Ureter (tissue), 1 donor: ENCODE results near the gene SLMAP. TPM values are rescaled to one million over a fixed set of nuclear protein-coding genes. Genes with fewer than 3 reads are reported as not detected.

Source experiments
- DNase-seq: peaks from one replicate; pipeline ENCODE4 v3.0.0-alpha.2; 2020; ENCODE audit warnings: low spot score
- total RNA-seq: library from RNA; stranded (reverse); gene quantifications from one replicate; pipeline ENCODE4 v1.2.4, GENCODE V29; 2023
- donor health status: DM: yes; HTN: yes; CAD: no.

The SLMAP gene, protein sequence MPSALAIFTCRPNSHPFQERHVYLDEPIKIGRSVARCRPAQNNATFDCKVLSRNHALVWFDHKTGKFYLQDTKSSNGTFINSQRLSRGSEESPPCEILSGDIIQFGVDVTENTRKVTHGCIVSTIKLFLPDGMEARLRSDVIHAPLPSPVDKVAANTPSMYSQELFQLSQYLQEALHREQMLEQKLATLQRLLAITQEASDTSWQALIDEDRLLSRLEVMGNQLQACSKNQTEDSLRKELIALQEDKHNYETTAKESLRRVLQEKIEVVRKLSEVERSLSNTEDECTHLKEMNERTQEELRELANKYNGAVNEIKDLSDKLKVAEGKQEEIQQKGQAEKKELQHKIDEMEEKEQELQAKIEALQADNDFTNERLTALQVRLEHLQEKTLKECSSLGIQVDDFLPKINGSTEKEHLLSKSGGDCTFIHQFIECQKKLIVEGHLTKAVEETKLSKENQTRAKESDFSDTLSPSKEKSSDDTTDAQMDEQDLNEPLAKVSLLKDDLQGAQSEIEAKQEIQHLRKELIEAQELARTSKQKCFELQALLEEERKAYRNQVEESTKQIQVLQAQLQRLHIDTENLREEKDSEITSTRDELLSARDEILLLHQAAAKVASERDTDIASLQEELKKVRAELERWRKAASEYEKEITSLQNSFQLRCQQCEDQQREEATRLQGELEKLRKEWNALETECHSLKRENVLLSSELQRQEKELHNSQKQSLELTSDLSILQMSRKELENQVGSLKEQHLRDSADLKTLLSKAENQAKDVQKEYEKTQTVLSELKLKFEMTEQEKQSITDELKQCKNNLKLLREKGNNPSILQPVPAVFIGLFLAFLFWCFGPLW
- 159 TPM for total RNA-seq

DNA sequence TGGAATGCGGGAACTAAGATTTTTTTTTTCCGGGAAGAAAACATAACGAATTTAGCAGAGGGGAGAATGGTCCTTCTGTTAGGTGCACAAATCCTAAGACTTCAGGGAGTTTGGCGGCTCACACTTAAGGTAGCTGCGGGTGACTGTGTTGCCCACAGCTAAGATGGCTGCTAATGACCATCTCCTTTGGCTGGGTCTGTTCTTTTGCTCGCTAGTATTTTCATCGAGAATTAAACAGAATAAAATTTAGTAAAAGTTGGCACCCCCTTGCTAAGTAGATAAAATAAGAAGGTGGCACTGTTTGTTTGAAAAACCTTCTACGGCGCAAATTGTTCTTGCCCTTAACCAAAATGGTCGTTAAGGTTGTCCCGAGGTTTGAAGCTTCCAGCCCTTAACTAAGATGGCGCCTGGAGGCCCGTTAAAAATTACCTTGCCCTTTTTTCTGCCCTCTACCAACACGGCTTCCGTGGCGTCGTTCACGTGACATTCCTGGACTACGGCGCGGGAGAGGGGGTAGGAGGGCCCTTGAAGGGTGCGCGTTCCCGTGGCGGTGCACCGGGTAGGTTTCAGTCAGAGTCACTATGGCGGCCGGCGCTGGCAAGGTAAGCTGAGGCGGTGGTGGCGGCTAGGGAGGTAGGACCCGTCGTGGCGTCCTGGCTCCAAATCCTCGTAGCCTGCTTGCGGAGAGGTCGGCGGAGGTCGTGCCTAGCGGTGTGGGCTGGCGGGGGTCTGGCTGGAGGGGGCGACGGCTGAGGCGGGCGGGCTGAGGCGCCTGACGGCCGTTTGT is at the start of gene SLMAP:
Gene SLMAP (plus strand): TSS at position 569 of the 787 bp plus-strand sequence. CDS start 1,343 bp downstream, outside the sequence.
- DNase-seq: peak; percentile 98

DNA sequence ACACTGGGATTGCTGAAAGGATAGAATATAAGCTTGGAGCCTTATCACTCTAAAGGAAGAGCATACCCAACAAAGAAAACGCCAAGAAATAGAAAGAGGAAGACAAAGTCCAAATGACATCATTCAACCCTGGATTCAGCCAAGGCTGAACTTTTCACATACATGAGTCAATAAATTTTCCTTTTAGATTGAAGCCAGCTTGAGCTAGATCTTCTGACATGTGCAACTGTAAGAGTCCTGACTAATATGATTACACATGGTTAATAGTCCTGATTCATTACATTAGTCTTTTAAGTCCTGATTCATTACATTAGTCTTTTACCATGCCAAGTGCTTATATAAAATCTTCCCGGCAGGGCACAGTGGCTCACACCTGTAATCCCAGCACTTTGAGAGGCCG is 49.6 kb upstream of the SLMAP start:
- no peak for DNase-seq

DNA sequence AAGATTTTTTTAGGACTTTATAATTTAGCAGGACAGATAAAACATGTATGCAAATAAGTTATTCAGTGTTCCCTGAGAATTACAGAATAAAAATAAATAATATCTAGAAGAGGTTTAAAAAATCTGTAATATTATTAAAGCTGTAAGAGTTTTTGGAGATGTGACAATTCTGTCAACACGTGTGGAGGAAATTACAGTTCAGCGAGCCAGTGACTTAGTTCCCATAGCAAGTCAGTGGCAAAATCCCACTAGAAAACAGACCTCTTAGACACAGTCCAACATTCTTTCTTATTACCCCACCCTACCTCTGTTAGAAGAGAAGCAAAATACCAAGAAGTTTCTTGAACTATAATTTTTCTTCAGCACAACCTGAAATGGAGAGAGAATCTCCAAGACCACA is 47.1 kb upstream of the SLMAP start:
- no peak for DNase-seq

DNA sequence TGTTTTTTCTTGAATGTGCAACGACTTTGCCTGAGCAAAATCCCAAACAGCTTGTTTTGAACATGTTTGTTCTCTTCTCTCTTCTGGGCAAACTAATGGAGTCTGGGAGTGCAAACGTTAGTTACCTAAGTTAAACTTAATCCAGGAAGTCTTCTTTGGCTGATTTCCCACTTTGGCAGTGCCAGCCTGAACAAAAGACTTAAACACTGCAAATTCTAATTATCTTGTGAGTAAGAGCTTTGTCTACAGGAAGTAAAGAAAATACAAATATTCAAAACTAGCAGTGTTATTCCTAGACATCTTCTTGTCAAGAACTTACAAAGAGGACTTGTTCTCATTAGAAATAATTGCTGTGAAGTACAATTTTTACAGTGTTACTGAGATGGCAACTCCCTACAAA is 46.5 kb upstream of the SLMAP start:
- DNase-seq: no peak

DNA sequence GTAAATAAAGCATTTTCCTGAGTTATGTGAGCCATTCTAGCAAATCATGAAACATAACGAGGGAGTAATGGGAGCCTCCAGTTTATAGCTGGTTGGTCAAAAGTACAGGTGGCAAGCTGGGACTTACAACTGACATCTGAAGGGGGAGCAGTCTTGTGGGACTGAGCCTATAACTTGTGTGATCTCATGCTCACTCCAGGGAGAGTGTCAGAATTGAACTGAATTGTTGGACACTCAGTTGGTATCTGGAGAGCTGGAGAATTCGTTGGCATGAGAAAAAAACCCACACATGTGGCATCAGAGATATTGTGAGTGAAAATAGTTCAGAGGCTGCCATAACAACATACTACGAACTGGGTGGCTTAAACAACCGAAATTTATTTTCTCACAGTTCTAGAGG is 40.4 kb upstream of the SLMAP start:
- DNase-seq: no peak

DNA sequence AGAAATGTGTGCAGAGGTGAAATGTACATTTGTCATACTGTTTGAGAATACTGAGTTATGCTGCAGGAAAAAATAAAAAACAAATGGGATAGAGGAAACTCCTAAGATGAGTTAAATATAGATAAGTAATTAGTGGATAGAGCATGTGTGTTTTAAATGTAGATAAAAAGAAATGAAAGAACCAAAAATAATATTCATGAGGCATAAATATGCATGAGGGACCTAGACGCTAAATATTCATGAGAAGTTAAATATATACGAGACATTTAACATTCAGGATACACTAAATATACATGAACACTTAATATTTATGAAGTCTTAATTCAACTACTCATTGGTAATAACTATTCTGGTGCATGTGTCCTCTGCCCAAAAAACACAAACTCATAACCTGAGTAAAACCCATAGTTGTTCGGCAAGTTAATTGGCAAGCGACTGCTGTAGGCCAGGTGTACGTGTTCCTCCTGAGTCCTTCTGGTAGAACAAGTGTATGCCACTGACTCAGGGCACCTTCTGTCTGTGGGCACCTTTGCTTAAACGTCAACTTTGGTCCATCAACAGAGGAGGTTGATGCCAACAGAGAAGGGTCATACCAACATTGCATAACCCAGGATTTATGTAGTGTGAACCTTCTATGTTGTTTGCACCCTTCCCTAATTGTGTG is 38.8 kb upstream of the SLMAP start:
- DNase-seq: no peak

DNA sequence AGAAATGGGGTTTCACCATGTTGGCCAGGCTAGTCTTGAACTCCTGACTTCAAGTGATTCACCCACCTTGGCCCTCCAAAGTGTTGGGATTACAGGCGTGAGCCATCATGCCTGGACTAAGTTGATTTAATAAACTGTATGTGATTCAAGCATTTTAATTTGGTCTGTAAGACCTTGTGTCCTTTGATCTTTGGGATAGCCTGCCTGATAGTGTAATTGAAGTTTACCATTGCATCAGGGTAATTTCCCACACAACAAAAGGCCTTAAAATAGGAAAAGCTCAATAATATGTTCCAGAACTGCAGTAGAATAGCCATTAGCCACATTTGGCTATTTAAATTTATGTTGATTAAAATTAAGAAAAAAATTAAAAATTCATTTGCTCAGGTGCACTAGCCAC is 38.0 kb upstream of the SLMAP start:
- no peak for DNase-seq

DNA sequence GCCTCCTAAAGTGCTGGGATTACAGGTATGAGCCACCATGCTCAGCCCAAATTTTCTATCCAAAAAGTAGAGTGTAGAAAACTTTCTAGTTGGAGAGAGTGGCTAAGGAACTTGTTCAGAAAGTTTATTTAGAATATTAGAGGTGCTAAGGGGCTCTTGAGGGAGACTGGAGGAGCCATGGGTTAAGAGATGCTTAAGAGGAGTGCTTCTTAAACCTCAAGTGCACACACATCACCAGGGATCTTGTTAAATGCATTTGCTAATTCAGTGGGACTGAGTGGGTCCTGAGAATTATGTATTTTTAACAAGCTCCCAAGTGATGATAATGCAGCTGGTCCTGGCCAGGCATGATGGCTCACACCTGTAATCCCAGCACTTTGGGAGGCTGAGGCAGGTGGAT is 29.7 kb upstream of the SLMAP start:
- no peak for DNase-seq

DNA sequence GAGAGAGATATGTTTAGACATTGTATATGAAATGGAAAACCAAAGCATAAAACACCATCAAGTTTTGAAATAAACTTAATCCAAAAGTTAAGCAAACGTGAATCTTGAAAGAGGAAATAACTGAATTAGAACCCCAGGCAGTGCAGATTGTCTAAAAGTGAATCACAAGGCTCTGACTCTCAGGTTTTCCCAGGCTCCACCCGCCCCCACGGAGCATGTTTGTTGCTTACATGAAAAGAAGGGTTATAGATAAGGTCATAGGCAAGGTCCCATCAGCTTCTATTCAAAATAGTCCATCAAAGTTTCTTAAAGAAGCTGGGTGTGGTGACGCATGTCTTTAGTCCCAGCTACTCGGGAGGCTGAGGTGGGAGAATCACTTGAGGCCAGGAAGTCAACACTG is 29.0 kb upstream of the SLMAP start:
- DNase-seq: no peak

DNA sequence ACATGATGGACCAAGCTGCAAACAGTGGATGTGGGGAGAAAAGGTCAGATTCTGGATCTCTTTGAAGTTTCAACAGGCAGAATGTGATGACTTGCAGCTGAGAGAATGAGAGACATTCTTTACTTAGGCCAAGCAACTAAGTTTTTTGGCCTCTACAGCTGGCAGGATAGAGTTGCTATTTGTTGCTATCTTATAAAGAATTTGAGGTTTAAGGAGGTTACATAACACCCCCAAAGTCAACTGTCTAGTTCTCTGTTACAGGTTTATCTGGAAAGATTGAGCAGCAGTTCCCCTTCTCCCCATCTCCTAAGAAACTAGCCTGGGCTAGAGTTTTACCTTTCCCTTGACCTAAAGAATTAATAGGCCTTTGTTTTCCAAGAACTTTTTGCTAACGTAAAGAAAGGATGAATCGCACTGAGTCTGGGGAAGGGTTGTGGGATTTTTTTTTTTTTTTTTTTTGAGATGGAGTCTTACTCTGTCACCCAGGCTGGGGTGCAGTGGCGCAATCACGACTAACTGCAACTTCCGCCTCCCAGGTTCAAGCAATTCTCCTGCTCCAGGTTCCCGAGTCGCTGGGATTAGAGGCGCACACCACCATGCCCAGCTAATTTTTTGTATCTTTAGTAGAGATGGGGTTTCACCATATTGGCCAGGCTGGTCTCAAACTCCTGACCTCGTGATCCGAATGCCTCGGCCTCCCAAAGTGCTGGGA is 26.6 kb upstream of the SLMAP start:
- no peak for DNase-seq

DNA sequence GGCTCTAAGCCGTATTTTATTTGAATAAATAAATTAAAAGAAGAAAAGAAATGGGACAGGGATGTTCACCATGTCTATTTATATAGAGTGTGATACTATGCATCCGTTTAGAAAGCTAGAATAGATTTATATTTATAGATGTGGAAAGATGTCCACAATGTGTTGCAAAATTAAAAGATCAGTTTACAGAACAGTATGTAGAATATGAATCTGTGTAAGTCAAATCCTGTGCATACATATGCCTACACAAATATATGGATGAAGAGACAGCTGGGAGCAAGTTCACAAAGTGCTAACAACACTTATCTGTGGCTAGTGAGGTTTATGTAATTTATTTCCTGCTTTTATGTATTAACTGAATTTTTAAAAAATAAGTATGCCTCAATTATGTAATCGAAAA is 25.4 kb upstream of the SLMAP start:
- DNase-seq: no peak

DNA sequence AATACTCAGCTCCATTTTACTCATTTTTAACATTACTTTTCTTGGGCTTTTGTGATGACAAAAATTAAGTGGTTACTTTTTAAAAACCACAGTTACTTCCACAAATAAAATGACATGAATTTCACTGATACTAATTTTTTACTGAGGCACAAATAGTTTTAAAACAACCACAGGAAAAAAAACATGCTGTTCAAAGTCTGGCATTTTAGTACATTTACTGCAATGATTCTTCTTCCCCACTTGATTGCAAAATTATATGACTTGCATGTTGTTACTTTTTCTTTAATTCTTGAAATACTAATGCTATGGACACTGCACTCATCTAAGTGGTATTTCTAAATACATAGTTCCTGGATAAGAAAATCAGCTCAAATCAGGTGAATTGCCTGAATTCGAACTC is 24.8 kb upstream of the SLMAP start:
- no peak for DNase-seq

DNA sequence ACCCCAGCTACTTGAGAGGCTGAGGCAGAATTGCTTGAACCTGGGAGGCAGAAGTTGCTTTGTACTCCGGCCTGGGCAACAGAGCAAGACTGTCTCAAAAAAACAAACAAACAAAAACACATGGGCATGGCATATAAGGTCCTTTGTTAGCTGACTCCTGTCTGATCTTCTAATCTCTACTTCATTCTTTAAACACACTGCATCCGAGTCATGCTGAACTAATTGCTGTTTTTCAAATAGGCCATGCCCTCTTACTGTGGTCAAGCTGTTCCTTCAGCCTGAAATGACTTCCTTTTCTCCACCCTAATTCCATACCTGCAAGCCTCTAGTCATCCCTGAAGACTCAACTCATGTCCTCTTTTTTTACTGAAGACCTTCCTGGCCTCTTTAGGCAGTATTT is 22.3 kb upstream of the SLMAP start:
- DNase-seq: no peak

DNA sequence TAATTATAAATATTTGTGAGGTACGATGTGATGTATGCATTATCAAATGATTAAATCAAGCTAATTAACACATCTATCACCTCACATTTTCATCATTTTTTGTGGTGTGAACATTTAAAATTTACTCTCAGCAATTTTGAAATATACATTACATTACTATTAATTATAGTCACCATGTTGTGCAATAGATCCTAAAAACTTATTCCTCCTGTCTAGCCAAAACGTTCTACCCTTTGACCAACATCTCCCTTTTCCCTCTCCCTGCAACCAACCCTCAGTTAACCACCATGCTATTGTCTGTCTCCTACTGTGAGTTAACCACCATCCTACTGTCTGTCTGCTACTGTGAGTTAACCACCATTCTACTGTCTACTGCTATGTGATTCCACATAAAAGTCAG is 20.7 kb upstream of the SLMAP start:
- DNase-seq: no peak

DNA sequence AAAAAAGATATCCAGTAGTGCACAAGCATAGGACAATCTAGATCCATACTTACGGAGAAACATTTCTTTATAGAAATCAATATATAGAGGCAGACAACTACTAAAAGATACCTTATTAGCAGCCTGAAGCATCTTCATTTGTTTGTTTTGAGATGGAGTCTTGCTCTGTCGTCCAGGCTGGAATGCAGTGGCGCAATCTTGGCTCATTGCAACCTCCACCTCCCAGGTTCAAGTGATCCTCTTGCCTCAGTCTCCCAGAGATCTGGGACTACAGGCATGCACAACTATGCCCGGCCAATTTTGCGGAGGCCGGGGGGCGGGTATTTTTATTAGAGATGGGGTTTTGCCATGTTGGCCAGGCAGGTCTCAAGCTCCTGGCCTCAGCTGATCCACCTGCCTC is 18.3 kb upstream of the SLMAP start:
- DNase-seq: no peak

DNA sequence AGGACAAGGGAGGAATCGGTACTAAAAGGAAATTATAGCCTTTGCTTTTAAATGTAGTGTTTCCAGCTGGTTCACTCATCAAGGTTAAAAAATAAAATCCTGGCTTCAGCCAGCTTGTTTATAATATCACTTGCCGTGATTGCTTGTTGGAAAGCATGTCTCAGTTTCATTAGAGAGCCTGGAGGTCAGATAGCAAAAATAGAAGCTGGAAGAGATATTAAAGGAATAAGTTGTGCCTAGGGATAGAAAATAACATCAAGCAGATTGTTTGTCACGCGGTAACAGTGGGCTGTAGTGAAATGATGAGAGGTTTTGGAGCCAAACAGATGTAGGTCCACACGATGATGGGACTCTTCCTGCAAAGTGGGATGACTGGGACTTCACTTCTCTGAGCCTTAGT is 17.7 kb upstream of the SLMAP start:
- DNase-seq: no peak

DNA sequence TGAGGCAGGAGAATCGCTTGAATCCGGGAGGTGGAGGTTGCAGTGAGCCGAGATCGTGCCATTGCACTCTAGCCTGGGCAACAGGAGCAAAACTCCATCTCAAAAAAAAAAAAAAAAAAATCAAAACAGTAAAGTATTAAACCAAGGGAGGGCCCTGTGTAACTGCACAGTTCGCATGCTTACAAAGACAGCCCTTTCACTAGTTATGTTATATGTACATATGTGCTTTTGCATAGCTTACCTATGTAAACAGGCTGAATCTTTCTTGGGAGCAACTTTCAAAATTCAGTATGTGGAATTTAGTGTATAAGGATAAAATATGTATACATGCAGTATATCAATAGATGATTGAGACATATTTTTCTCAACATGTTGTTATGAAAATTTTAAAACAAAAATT is 16.1 kb upstream of the SLMAP start:
- no peak for DNase-seq

DNA sequence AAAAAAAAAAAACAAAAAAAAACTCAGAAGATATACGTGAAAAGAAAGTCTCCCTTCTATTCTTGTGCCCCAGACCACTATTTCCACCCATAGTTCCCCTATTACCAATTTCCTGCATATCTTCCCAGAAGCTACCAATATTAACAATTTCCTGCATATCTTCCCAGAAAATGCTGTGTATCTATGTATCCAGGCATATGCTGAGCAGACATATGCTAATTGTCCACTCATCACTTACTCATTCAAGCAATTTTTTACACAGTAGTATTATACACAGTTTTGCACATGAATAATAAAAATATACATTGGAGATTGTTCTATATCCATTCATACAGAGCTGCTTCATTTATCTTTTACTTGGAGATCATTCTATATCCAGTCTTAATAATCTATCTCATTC is 12.6 kb upstream of the SLMAP start:
- DNase-seq: no peak

DNA sequence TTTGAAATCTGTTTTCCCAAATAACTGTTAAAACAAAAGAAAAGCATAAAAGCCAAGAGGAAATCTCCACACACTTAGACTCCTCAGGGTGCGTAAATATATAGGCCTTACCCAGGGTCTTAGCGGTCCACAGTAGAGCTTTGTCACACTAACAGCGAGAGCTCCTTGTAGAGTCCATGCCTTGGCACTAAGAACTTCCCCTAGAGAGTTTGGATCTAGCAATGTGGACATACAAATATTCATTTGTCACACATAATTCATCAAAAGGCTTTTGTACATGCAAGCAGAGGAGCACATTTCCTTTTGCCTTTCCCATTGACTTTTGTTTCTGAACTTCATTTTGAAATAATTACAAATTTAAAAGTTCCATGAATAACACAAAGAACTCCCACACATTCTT is 11.0 kb upstream of the SLMAP start:
- no peak for DNase-seq

DNA sequence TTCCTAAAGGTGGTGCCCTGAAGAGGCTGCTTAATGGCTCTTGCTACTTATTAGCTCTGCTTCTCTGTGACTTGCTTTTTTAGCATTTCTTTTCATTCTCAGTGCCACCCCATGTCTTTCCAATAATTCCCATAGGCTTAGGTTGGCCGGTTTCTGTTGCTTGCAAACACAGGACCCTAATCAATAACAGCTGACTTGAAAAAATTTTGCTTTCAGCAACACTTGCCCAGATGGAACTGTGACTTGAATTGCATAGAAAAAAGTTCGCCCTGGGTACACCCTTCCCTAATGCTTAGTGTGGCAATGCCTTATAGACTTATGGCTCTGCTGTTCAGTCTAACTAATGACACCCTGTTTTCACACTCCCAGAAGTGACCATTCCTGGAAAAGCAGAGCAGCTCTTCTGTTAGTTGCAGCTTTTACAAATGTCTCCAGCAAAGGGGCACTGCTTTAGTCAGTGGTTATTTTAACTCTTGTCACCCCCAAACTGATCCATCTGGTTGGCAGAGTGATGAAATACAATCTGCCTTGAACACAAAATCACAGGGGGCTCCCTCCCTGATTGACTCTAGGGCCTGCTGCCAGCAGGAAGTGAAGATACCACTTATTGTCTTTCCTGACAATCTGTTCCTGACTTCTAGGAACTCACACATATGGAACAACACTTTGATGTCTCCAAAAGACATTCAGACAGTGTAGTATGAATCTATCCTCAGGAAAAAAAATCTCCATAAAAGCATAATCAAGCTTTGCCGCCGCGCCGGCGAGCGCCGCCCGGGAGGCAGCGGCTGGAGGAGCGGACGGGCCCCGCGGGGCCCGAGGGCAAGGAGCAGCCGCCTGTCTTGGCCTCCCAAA is 9.7 kb upstream of the SLMAP start:
- DNase-seq: no peak
